Uterus (tissue), 2 donors: Measurements from ENCODE around the gene NABP1.

Experiments
- POLR2A ChIP-seq, 2 donors: fragments of 450-650 bp; IDR thresholded peaks; one replicate each; pipeline ENCODE4 v1.6.1; 2016; ENCODE audit warnings: antibody characterized with exemption in 2 of 2, mild to moderate bottlenecking in 1 of 2, moderate library complexity in 1 of 2
- TF ChIP-seq, protein P1 (sequence below), 4 experiments: fragments of 200-600 bp in 2 of 4; fragments of 450-650 bp in 2 of 4; sonication (generic) in 2 of 4; IDR thresholded peaks; one replicate each; pipeline ENCODE4 v1.5.1; 2016 to 2019; ENCODE audit warnings: antibody characterized with exemption in 4 of 4, mild to moderate bottlenecking in 2 of 4, moderate library complexity in 1 of 4

GRCh38 chr2:191691898-191692297, 14.0 kb downstream of the NABP1 start:
- TF ChIP-seq, protein P1, sequence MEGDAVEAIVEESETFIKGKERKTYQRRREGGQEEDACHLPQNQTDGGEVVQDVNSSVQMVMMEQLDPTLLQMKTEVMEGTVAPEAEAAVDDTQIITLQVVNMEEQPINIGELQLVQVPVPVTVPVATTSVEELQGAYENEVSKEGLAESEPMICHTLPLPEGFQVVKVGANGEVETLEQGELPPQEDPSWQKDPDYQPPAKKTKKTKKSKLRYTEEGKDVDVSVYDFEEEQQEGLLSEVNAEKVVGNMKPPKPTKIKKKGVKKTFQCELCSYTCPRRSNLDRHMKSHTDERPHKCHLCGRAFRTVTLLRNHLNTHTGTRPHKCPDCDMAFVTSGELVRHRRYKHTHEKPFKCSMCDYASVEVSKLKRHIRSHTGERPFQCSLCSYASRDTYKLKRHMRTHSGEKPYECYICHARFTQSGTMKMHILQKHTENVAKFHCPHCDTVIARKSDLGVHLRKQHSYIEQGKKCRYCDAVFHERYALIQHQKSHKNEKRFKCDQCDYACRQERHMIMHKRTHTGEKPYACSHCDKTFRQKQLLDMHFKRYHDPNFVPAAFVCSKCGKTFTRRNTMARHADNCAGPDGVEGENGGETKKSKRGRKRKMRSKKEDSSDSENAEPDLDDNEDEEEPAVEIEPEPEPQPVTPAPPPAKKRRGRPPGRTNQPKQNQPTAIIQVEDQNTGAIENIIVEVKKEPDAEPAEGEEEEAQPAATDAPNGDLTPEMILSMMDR (IDR thresholded peaks at IDR 0.05), result no peak
- no peak for TF ChIP-seq POLR2A (IDR thresholded peaks at IDR 0.05)
